ENCODE data around the gene SLC36A2.

DNA sequence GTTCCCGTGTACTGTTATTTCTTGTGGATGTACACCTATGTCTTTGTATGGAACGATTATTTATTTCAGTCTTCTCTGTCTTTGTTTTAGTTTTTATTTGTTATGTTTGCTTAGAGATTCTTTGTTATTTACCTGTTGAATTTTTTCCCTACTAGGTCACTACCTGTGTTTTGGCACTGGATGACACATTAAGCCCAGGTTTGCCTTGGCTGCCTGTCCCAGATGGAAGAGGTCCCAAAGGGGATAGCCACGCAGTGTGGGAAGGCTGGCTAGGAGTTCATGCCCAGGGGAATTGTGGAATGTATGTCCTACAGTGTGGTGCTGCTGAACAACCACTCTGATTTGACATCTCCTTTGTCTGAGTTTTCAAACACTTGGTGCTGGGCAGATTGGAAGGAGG is 15.6 kb upstream of the SLC36A2 start:
- TF ChIP-seq, protein P1, sequence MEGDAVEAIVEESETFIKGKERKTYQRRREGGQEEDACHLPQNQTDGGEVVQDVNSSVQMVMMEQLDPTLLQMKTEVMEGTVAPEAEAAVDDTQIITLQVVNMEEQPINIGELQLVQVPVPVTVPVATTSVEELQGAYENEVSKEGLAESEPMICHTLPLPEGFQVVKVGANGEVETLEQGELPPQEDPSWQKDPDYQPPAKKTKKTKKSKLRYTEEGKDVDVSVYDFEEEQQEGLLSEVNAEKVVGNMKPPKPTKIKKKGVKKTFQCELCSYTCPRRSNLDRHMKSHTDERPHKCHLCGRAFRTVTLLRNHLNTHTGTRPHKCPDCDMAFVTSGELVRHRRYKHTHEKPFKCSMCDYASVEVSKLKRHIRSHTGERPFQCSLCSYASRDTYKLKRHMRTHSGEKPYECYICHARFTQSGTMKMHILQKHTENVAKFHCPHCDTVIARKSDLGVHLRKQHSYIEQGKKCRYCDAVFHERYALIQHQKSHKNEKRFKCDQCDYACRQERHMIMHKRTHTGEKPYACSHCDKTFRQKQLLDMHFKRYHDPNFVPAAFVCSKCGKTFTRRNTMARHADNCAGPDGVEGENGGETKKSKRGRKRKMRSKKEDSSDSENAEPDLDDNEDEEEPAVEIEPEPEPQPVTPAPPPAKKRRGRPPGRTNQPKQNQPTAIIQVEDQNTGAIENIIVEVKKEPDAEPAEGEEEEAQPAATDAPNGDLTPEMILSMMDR (IDR thresholded peaks at IDR 0.05): no peak
- no peak for TF ChIP-seq POLR2A (IDR thresholded peaks at IDR 0.05)
